NCI-H2107 (cell line): ENCODE results near the gene ADAD1.
"Not testable (repeated sequence)": the region's sequence is repeated elsewhere in the genome, so short reads cannot be mapped to it uniquely, and the experiment has no call there.

Experiments used
- DNase-seq: peaks from one replicate; lab custom pipeline; 2025; lab: John Stamatoyannopoulos, UW

Gene ADAD1

DNA sequence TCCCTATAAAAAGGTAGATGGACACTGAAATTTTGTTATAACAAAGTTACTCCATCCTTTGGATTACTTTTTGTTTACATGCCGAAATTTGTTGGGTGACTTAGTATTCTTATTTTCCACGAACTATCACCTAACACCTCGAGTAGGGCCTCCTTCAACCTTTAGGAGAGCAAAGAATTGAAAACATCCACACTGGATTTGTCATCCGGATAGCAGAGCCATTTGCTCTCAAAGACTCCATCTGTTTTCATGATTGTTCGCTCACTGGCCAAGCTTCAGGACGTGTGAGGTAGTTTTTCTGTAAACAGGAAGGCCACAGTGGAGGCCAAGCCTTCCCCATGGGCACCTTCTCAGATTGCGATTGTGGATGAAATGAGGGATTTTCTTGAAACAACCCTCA, at the start of gene ADAD1:
TSS of gene ADAD1 (plus strand) at position 301 of the 400 bp plus-strand sequence. CDS start 1,059 bp downstream, outside the sequence.
- DNase-seq = no peak

DNA sequence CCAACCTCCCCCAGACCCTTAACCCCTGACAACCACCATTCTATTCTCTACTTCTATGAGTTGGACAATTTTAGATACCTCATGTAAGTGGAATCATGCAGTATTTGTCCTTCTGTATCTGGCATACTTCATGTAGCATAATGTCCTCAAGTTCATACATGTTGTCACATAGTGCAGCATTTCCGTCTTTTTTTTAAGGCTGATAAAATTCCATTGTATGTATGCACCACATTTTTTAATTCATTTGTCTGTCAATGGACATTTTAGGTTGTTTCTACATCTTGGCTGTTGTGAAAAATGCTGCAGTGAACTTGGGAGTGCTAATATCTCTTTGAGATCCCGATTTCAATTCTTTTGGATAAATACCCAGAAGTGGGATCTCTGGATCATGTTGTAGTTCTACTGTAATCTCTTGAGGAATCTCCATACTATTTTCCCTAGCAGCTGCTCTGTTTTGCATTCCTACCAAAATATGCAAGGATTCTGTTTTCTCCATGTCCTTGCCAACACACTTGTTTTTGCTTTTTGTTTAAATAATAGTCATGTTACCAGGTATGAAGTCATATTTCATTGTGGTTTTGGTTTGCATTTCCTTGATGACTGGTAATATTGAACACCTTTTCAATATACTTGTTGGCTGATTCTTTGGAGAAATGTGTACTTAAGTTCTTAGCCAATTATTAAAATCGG, 48.8 kb upstream of the ADAD1 start:
- DNase-seq = no peak

DNA sequence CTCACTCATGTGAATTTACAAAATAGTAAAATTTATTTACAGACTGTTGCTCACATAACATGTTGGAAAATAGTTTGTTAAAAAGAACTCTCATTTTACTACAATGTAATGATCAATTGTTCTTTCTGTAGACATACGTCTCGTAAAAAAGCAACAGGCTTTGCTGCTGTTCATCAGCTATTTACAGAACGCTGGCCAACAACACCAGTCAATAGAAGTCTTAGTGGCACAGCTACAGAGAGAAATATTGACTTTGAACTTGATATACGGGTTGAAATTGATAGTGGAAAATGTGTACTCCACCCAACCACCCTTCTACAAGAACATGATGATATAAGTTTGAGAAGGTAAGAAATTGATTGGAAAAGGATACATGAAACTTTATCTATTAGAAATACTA, 47.6 kb upstream of the ADAD1 start:
- DNase-seq = no peak

DNA sequence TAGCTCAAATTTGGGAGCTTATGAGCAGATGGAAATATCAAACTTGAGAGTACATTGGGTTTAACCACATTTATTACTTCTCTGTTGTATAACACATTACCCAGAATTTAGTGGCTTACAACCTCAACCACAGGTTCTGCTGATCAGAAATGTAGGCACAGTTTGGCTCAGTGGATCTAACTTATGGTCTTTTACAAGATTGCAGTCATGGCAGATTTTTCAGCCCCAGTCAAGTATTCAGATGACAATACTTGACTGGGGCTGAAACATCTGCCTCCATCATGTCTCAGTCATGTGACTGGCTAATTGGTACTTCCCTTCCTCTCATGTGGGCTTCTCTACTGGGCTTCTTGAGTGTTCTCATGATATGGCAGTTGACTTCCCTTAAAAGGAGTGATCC, 44.0 kb upstream of the ADAD1 start:
- no peak for DNase-seq

DNA sequence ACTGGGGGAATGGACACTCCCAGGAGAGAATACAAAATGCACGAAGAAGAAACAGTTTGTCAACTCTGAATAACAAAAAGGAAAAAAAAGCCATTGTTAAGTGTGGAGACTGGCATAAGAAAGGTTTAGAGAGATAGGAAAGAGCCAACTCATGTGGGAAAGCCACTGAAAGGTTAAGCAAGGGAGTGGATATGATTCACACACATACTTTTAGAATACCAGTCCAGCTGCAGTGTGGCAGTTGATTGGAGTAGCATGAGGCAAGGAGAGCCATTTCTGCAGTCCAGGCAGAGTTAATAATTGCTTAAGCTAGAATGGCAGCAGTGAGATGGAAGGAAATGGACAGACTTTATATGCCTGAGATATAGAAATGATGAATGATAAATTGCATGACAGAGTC, 36.9 kb upstream of the ADAD1 start:
- DNase-seq = no peak

DNA sequence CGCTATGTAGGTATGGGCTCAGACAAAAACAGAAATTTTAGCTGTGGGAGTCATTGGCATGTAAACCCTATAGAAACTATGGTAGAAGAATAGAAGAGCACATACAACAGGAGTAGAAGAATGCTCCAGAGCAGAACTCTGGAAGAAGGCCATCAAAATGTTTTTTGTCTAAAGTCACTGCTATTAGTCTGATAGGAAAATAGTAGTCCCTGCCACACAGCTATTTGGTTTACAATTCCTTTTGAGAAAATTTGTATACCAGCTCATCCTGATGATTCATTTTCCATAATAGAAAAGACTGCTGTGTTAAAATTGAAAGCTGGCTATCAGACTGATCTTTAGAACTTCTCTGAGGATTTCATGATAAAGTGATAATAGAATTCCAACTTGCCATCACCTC, 32.8 kb upstream of the ADAD1 start:
- DNase-seq = no peak

DNA sequence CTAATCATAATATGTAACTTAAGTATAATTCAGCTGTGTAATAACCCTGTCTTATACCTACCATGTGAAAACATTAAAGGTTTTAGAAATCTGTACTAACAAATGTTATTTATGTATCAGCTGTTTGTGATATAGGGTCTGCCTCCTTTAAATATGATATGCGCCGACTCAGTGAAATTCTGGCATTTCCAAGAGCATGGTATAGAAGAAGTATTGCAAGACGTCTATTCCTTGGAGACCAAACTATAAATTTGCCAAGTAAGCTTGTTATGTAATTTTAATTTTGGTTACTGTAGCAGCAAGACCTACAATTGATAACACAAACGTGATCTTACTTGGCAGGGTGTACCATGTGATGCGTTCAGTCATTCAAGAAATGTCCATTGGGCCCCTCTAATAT, 32.3 kb upstream of the ADAD1 start:
- no peak for DNase-seq

DNA sequence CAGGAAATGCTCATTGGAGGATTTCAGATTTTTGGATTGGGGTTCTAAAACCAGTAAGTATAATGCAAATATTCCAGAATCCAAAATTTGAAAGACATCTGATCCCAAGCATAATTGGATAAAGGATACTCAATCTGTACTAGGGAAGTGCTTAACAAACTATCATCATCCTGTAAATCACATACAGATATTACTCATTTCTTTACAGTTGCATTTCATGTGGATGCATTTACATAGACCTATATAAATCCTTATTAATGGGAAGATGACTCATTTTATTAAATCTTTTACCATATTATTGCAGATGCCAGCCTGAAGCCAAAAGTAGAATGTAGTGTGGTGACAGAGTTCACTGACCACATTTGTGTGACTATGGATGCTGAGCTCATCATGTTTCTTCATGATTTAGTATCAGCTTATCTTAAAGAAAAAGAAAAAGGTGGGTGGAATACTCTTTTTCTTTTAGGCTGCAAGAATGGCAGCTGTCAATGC, 22.4 kb upstream of the ADAD1 start:
- DNase-seq = no peak

DNA sequence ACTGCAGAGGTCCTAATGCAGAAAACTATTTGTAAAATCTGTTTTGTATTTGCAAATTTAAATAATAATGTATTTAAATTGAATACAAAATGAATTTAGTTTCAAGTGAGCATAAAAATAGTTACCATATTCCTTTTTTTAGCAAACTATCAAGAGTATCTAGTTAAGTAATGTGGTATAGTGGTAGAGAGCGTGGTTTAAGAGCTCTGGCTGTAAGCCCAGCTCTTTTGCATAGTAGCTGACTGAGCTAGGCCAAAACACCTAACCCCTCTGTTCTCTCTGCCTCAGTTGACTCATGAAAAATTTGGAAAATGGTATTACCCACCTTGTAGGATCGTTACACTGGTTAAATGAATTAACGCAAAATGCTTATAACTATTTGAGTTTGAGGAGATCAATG, 18.1 kb upstream of the ADAD1 start:
- DNase-seq = no peak

DNA sequence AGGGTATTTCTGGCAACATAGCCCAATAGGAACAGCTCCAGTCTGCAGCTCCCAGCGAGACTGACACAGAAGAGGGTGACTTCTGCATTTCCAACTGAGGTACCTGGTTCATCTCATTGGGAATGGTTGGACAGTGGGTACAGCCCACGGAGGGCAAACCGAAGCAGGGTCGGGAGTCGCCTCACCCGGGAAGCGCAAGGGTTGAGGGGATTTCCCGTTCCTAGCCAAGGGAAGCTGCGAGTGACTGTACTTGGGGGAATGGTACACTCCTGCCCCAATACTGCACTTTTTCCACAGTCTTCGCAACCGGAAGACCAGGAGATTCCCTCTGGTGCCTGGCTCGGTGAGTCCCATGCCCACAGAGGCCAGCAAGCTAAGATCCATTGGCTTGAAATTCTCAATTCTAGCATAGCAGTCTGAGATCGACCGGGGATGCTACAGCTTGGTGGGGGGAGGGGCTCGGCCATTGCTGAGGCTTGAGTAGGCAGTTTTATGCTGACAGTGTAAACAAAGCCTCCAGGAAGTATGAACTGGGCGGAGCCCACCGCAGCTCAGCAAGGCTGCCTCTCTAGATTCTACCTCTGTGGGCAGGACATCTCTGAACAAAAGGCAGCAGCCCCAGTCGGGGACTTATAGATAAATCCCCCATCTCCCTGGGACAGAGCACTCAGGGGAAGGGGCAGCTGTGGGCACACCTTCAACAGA, 14.0 kb upstream of the ADAD1 start:
- DNase-seq = no peak

DNA sequence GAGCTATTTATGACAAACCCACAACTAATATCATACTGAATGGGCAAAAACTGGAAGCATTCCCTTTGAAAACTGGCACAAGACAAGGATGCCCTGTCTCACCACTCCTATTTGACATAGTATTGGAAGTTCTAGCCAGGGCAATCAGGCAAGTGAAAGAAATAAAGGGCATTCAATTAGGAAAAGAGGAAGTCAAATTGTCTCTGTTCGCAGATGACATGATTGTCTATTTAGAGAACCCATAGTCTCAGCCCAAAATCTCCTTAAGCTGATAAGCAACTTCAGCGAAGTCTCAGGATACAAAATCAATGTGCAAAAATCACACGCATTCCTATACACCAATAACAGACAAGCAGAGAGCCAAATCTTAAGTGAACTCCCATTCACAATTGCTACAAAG, 10.0 kb upstream of the ADAD1 start:
- not testable (repeated sequence) for DNase-seq

DNA sequence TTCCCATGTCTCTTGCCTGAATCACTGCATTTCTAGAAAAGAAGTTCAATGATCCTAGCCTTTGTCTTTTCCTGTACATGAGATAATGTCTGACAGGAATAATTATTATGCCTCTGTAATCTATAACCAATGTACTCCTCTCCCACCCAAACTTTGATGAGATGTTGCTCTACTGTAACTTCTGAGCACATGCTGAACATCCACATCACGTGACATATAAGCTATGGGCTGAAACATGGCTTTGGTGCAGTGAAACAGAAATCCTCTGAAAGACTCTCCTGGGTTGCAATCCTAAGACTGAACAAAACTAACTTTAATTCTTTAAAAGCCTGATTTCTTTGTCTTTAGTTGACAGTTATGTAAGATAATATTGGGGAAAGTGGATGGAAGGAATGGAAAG, 1.5 kb upstream of the ADAD1 start:
- DNase-seq = no peak

DNA sequence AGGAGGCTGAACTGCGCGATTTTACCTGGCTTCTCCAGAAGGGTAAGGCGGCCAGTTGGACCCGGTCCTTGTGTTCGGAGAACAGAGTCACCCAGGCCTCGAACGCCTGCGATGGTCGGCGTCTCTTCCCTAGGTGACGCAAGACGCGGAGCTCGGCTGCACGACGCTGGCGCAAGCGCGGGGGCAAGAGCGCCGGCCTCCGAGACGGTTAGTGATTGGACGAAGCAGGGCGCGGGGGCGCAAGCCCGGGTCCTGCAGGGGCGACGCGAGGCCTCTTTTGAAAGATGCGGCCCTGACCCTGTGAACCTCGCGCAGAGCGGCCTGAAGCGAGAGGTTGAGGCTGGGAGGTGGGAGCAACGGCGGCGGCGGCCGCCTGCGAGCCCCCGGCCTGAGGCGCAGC, 428 bp downstream of the ADAD1 start:
- DNase-seq = no peak

DNA sequence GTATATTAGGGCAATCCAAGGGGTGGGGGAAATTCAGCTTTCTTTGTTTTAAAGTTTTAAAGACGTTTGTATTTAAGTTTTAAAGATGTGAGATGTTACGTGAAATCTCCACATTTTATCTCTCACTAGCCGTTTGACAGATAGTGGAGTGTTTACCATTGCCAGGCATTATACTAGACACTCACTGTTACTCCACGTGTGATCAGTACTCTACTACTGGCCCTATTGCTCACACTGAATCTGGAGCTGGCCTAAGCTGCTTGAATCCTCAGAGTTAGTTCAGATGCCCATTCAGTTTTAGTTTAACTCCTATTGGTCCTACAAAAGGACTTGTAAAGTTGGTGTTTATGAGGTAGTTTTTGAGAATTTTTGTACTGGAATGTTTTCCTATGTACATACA, 4.5 kb downstream of the ADAD1 start:
- DNase-seq = no peak

DNA sequence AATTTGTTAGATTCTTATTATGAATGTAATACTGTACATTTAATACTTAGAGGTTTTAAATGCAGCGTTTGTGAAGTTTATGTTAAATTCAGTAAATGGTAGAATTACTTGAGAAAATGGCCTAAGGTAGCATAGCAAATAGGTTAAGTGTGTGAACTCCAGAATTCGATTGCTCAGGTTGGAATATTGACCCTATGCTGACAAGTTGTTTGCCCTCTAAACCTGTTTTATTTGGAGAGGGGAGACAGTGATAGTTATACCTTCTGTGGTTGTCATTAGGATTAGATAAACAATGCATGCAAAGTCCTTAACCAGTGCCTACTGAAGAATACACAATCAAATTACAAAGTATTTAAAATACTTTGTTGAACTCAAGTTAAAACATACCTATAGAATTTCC, 5.4 kb downstream of the ADAD1 start:
- DNase-seq = no peak

DNA sequence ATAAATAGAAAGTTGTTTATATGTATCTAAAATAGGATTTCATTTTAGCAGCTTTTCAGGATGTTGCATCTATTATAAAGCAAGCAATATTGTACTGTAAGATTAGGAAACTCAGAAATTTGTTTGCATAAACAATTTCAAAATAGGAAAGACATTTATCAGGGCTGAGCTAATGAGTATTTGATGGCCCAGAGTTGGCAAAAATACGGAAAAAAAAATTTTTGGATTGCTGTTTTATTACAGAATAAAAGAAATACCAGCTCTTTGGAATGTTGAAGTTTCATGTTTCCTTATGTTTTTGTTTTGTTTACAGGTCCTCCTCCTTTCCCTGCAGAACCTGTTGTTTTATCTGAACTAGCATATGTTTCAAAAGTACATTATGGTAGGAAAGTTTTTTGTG, 14.5 kb downstream of the ADAD1 start:
- no peak for DNase-seq

DNA sequence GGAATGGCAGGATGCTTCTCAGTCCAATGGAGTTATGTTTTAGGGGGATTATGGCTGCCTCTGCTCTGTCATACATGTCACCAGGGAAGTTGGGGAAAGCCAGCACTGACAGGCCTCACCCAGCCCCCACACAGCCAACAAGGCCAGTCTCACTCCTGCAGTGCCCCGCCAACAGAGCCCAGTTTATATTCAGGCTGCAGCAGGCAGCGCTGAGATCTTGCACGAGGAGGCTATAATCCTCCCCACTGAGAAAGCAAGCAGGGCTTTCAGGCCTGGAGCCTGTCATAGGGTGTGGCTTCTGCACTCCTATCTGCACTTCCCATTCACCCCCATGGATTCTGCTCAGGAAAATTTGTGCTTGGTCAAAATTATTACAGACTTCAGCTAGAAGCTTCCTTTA, 25.1 kb downstream of the ADAD1 start:
- DNase-seq = no peak

DNA sequence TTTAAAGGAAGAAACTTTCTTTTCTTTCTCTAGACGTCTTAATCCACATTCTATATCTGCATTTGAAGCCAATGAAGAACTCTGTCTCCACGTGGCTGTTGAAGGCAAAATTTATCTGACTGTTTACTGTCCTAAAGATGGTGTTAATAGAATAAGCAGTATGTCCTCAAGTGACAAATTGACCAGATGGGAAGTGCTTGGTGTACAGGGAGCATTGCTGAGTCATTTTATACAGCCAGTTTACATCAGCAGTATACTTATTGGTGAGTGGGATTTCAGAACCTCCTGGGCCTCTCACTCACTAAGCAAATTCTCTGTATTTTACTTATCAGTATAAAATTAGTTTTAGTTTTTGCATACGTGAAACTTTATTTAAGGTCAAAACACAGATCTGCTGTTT, 33.7 kb downstream of the ADAD1 start:
- no peak for DNase-seq

DNA sequence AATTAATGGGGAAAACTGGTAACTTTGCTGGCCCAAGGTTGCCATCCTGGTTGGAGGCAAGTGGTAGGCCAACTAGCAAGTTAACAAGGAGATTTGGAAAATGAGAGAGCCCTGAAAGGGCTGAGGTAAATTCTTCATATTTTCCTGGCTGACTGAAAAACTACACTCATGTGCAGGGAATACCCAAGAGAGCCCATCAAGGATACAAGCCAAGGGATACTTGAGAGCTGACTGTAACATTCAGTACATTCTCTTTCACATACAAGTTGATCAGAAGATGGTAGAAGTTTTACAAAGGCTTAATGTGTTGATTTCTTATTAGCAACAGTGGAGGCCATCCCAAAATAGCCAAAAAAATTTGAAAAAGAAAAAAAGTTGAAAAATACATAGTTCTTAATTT, 44.4 kb downstream of the ADAD1 start:
- DNase-seq = no peak

DNA sequence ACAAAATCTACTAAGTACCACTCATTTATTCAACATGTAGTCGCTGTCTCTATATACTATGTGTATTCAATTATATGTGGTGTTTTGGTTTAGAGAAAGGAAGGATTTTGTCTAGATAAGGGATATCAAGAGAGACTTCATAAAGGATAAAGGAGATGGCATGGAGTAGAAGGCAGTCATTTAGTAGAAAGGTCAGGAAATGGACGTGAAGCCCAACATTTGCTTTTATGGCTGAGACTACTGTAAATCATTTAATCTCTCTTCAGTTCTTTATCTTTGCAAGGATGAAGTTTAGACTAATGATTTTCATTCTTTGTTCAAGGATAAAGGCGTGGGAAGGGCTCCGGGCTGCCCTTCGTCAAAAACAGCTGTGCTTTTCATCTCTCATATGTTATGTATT, 52.5 kb downstream of the ADAD1 start:
- DNase-seq = no peak

DNA sequence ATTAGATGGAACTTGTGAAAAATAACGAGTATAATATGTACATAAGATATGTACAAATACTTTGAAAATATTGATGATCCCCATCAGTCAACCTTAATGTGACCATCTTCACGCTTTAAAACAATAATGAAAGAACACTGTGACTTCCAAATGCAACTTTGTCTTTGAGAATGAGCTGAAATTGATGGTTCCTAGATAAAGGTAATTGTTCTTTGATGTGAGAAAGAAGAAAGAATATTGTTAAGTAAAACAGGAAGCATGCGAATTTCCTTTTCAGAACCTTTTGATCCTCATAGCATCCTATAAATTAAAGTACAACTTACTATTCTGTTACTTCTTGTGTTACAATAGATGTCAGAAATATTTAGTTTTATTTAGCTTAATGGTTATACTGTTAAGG, 55.5 kb downstream of the ADAD1 start:
- no peak for DNase-seq

DNA sequence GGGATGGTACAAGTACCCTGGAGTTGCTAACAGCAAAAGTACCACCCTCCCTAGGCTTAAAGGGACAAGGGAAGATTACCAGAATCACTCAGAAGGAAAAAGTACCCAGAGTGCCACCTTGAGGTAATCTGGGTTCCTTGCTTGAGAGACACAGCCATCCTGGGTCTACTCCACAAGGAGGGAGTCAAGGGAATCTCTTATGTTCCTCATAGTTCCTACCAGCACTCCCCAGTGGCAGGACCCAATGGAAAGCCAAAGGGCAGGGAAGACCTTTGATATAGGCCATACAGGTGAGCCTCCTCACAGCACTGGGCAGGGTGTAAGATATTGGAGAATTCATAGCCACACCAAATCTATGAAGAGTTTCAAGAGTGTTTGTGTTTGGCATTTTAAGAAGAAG, 72.0 kb downstream of the ADAD1 start:
- DNase-seq = no peak

DNA sequence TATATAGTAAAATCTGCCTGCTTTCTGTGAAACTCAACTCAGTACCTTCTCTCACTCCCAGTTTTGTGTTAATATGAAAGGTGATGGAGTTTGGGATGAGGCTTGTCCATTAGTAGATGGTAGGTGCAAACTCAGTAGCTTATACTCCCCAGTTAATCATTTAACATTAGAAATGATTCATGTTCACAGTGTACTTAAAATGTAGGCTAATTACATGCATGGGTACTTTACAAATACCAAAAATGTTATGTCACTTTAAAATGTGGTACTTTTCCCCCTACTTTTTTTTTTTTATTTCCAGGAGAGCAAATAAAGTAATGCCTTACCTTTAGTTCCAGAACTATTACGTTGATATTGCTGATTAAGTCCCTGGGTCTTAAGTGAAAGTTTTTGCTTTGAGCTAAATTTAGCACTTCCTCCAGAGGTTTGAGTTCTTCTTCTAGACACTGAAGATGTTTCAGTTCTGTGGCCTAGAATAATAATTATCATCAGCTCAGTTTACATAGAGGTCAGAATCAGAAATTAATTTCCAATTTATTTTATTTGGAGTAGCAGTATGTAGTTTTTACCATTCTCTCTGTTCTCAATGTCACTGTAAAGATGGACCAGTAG, 74.7 kb downstream of the ADAD1 start:
- DNase-seq = no peak
